HepG2 (cell line): ENCODE measurements around the gene EPS8L1. TPM values are rescaled to one million over a fixed set of nuclear protein-coding genes. Genes with fewer than 3 reads are reported as not detected.

Source experiments
- CENPX ChIP-seq: sonication (generic); formaldehyde crosslinking; IDR thresholded peaks from 2 replicates; pipeline ENCODE4 v1.9.0; 2021; ENCODE audit warnings: mild to moderate bottlenecking, missing genetic modification reagents, moderate library complexity
- GABPB1 ChIP-seq: IDR thresholded peaks from 2 replicates; pipeline ENCODE4 v1.6.1; 2016; ENCODE audit warnings: mild to moderate bottlenecking, missing genetic modification reagents, moderate library complexity, missing compliant biosample characterization
- HINFP ChIP-seq: sonication (generic); formaldehyde crosslinking; IDR thresholded peaks from 2 replicates; pipeline ENCODE4 v1.4.0; 2020; ENCODE audit warnings: low read depth, mild to moderate bottlenecking, missing genetic modification reagents
- HNF4G ChIP-seq, 2 experiments: sonication (generic) in 1 of 2; formaldehyde crosslinking in 1 of 2; IDR thresholded peaks; 2 replicates each; pipeline versions ENCODE4 v1.4.0 to v1.6.1; 2011 to 2020; ENCODE audit warnings: borderline replicate concordance in 2 of 2, low read depth in 2 of 2, mild to moderate bottlenecking in 2 of 2, low read length in 1 of 2, missing genetic modification reagents in 1 of 2, moderate library complexity in 1 of 2
- MEIS2 ChIP-seq: sonication (generic); formaldehyde crosslinking; IDR thresholded peaks from 2 replicates; pipeline ENCODE4 v1.9.0; 2021; ENCODE audit warnings: mild to moderate bottlenecking, missing genetic modification reagents
- MXD1 ChIP-seq: sonication (generic); formaldehyde crosslinking; IDR thresholded peaks from 2 replicates; pipeline ENCODE4 v1.4.0; 2020; ENCODE audit warnings: mild to moderate bottlenecking, missing genetic modification reagents
- POLR2A ChIP-seq, 2 experiments: IDR thresholded peaks; 2 replicates each; pipeline ENCODE4 v1.6.1; 2011; ENCODE audit warnings: low read depth in 2 of 2, low read length in 2 of 2, mild to moderate bottlenecking in 1 of 2, moderate library complexity in 1 of 2; ENCODE audit not compliant: insufficient read depth in 1 of 2
- SMAD3 ChIP-seq: sonication (generic); formaldehyde crosslinking; IDR thresholded peaks from 2 replicates; pipeline ENCODE4 v1.4.0; 2020; ENCODE audit warnings: missing genetic modification reagents
- SNAPC2 ChIP-seq: sonication (generic); formaldehyde crosslinking; IDR thresholded peaks from 2 replicates; pipeline ENCODE4 v1.8.1; 2022; ENCODE audit warnings: mild to moderate bottlenecking, missing genetic modification reagents
- SPEN ChIP-seq: sonication (generic); formaldehyde crosslinking; IDR thresholded peaks from 2 replicates; pipeline ENCODE4 v1.5.1; 2020; ENCODE audit warnings: low read depth, mild to moderate bottlenecking, missing genetic modification reagents
- TIGD3 ChIP-seq: sonication (generic); formaldehyde crosslinking; IDR thresholded peaks from 2 replicates; pipeline ENCODE4 v1.5.1; 2020; ENCODE audit warnings: mild to moderate bottlenecking, missing genetic modification reagents, borderline replicate concordance
- TOPORS ChIP-seq: sonication (generic); formaldehyde crosslinking; IDR thresholded peaks from 2 replicates; pipeline ENCODE4 v1.8.0; 2023; ENCODE audit warnings: mild to moderate bottlenecking, missing genetic modification reagents
- polyA plus RNA-seq, 8 experiments: library from polyadenylated mRNA; depleted of rRNA in 3 of 8; stranded (reverse) in 7 of 8; unstranded in 1 of 8; fragments of >200 nt; fragmentation: Illumina TruSeq in 4 of 8; extraction: Trizol in 4 of 8; gene quantifications; 2 replicates each; pipeline versions ENCODE4 v1.2.1 to v1.2.3, GENCODE V29; 2011 to 2016; ENCODE audit warnings: low read depth in 4 of 8, missing spikeins in 1 of 8, mixed read lengths in 1 of 8; ENCODE audit not compliant: insufficient read depth in 1 of 8
- total RNA-seq, 5 experiments: library from RNA; depleted of rRNA; stranded (reverse); fragments of >200 nt; fragmentation: Illumina TruSeq; extraction: Trizol; gene quantifications; 2 replicates each; pipeline ENCODE4 v1.2.3, GENCODE V29; 2016; ENCODE audit warnings: low read depth in 1 of 5
- TF ChIP-seq, protein P1 (sequence below): sonication (generic); formaldehyde crosslinking; IDR thresholded peaks from 2 replicates; pipeline ENCODE4 v1.4.0; 2020; ENCODE audit warnings: mild to moderate bottlenecking, missing genetic modification reagents
- TF ChIP-seq, protein P2 (sequence below): sonication (generic); formaldehyde crosslinking; IDR thresholded peaks from 2 replicates; pipeline ENCODE4 v1.8.0; 2022; ENCODE audit warnings: mild to moderate bottlenecking, missing genetic modification reagents, borderline replicate concordance

Gene EPS8L1
- total and polyA plus RNA-seq, 2 of the 13 experiments (the other 11 are each of a cell fraction or from before 2014, with no cell fraction given) = 3.0 to 6.3 TPM

DNA sequence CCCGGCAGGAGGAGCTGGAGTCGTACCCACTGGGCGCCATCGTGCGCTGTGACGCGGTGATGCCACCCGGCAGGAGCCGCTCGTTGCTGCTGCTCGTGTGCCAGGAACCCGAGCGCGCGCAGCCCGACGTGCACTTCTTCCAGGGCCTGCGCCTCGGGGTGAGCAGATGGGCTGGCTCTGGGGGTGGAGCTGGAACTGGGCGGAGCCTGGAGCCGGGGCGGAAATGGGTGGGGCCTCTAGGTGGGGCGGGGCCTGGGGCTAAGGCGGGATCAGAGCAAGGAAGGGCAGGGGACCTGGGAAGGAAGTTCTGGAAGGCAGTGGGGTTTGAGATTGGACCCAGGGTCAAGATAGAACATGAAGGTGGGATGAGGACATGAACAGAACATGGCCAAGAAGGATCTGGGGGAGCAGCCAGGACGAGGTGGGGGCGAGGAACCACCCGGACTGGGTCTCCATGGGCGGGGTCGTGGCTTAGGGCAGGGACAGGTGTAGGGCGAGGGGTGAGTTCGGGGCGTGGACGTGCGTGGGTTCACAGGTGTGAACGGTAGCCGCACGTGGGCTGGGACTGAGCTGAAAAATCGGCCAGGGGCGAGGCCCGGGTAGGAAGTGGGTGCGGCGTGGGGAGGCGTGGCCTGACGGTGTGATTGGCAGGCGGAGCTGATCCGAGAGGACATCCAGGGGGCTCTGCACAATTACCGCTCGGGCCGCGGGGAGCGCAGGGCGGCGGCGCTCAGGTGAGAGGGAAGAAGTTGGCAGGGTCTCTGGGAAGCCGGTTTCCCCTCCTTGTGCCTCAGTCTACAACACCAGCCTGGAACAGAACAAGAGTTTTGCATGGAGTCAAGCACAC is 4.7 kb downstream of the EPS8L1 start (continued):
- TF ChIP-seq, protein P1, sequence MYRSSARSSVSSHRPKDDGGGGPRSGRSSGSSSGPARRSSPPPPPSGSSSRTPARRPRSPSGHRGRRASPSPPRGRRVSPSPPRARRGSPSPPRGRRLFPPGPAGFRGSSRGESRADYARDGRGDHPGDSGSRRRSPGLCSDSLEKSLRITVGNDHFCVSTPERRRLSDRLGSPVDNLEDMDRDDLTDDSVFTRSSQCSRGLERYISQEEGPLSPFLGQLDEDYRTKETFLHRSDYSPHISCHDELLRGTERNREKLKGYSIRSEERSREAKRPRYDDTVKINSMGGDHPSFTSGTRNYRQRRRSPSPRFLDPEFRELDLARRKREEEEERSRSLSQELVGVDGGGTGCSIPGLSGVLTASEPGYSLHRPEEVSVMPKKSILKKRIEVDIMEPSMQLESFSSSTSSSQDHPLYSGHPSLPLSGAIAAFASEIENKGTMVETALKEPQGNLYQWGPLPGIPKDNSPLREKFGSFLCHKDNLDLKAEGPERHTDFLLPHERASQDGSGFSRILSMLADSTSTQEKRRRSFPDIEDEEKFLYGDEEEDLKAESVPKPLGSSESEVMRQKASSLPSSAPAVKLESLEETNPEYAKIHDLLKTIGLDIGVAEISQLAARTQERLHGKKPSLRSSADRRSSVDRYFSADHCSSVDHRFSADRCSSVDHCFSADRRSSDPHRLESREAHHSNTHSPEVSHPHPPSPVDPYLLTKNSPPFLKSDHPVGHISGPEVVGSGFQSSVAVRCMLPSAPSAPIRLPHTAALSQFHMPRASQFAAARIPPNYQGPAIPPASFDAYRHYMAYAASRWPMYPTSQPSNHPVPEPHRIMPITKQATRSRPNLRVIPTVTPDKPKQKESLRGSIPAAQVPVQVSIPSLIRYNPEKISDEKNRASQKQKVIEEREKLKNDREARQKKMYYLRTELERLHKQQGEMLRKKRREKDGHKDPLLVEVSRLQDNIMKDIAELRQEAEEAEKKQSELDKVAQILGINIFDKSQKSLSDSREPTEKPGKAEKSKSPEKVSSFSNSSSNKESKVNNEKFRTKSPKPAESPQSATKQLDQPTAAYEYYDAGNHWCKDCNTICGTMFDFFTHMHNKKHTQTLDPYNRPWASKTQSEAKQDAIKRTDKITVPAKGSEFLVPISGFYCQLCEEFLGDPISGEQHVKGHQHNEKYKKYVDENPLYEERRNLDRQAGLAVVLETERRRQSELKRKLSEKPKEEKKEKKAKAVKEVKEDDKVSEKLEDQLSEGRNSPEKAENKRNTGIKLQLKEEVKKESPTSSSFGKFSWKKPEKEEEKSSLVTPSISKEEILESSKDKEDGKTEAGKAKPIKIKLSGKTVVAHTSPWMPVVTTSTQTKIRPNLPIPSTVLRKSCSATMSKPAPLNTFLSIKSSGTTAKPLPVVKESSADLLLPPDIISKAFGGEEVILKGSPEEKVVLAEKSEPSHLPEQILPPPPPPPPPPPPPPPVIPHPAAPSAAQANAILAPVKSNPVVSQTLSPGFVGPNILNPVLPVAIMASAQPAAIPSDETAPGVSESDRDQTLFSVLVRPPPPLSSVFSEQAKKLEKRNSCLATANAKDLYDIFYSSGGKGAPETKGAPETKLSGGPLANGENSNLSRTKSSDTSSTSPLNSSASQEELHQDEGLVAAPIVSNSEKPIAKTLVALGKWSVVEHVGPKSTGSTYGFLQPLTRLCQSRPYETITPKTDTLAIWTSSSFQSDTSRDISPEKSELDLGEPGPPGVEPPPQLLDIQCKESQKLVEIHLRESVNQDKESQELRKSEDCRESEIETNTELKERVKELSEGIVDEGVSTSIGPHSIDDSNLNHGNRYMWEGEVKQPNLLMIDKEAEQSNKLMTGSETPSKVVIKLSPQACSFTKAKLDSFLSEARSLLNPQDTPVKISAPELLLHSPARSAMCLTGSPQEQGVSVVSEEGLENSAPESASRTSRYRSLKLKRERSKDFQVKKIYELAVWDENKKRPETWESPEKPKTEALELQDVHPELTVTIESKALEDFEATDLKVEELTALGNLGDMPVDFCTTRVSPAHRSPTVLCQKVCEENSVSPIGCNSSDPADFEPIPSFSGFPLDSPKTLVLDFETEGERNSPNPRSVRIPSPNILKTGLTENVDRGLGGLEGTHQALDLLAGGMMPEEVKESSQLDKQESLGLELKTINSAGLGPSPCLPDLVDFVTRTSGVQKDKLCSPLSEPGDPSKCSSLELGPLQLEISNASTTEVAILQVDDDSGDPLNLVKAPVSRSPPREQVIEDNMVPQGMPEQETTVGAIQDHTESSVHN = no peak
- peak; percentile 55 for TF ChIP-seq GABPB1
- TF ChIP-seq TIGD3 = 0 out of 2 replicates have a peak, but pooled peaks have one; percentile 39
- 0 out of 2 replicates have a peak, but pooled peaks have one; percentile 40 for TF ChIP-seq SNAPC2 (CRISPR knock-in tag)
- no peak for TF ChIP-seq TOPORS (CRISPR knock-in tag)
- no peak for TF ChIP-seq SMAD3
- TF ChIP-seq, protein P2, sequence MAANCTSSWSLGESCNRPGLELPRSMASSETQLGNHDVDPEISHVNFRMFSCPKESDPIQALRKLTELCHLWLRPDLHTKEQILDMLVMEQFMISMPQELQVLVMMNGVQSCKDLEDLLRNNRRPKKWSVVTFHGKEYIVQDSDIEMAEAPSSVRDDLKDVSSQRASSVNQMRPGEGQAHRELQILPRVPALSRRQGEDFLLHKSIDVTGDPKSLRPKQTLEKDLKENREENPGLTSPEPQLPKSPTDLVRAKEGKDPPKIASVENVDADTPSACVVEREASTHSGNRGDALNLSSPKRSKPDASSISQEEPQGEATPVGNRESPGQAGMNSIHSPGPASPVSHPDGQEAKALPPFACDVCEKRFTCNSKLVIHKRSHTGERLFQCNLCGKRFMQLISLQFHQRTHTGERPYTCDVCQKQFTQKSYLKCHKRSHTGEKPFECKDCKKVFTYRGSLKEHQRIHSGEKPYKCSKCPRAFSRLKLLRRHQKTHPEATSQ (CRISPR knock-in tag) = no peak
- TF ChIP-seq MEIS2 (CRISPR knock-in tag) = 0 out of 2 replicates have a peak, but pooled peaks have one; percentile 57
- no peak for TF ChIP-seq CENPX (CRISPR knock-in tag)
- TF ChIP-seq SPEN (CRISPR knock-in tag) = 0 out of 2 replicates have a peak, but pooled peaks have one; percentile 16
- TF ChIP-seq POLR2A (IDR thresholded peaks at IDR 0.05; ENCODE audit: insufficient read depth in 1 of 2, low read depth in 2 of 2, low read length in 2 of 2) = peak in 1 of 2 experiments; percentile 54; a peak in 1 of 4 replicates
- no peak for TF ChIP-seq HINFP (CRISPR knock-in tag)
- TF ChIP-seq HNF4G (IDR thresholded peaks at IDR 0.05; ENCODE audit: borderline replicate concordance, low read depth, low read length) = no peak
- TF ChIP-seq HNF4G (CRISPR knock-in tag; IDR thresholded peaks at IDR 0.05; ENCODE audit: borderline replicate concordance, low read depth) = no peak
- peak; percentile 65 for TF ChIP-seq MXD1 (CRISPR knock-in tag)
